ENCODE results near the gene HACD2. TPM values are rescaled to one million over a fixed set of nuclear protein-coding genes. Genes with fewer than 3 reads are reported as not detected.

HACD2 gene
- total RNA-seq, 4 donors from 2014 or later, result 24.9 to 51.6 (median 36.0) TPM

DNA sequence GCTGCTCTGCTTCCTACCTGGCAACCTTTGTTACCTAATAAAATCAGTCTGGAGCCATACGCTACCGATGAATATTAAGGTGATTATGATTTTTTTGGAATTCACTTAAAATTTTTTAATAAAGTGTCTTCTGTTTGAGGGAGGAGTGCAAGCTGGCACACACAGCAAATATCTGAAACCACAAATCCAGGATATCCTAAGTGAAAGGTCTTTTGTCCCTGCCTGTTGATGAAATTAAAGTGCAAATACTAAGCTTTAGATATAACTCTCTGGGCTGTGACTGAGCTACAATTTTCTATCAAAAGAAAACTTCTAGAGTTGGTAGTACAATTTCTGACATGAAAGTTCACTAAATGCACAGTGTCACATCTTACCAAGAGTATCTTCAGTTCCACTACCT, 23.7 kb downstream of the HACD2 start:
- no peak overlapping the region for H3K27ac ChIP-seq

DNA sequence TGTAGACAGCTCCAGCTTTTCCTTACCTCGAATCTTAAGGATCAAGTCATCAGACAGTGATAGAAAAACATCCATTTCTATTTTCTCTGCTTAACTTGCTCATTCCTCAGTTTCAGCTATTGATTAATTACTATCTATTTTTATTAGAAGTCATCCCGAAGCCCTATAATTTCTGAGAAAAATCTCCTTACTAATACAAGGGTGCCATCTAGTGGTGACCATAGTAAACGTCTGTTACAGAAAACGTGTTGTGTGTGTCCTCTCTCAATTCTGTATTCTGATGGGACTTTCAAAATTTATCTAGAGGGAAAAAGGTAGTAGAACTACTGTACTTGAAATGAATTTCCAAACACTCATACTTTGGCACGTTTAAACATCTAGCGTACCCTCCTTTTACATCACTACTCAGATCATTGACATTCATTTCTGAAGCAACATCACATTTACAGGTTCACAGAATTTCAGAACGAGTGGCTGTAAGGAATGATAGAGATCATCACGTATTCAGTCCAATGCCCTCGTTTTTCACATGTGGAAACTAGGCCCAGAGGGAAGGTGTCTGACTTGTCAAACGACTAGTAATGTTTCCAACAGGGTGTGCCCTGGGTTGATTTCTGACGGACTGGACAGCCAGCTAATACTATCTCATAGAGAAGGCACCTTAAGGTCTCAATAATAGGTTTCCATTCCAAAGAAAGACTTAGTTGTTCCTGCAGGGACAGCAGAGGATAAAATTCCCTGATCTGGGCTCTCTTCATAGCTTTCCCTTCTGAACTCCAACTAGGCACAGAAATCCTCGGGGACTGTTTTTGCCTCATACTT, 25.6 kb downstream of the HACD2 start:
- no peak overlapping the region for H3K27ac ChIP-seq
- 36 to 41% methylated on average over 12 of the region's 12 CpGs for WGBS, 2 donors
- H3K4me3 ChIP-seq, result no peak overlapping the region
- TF ChIP-seq, protein P1, sequence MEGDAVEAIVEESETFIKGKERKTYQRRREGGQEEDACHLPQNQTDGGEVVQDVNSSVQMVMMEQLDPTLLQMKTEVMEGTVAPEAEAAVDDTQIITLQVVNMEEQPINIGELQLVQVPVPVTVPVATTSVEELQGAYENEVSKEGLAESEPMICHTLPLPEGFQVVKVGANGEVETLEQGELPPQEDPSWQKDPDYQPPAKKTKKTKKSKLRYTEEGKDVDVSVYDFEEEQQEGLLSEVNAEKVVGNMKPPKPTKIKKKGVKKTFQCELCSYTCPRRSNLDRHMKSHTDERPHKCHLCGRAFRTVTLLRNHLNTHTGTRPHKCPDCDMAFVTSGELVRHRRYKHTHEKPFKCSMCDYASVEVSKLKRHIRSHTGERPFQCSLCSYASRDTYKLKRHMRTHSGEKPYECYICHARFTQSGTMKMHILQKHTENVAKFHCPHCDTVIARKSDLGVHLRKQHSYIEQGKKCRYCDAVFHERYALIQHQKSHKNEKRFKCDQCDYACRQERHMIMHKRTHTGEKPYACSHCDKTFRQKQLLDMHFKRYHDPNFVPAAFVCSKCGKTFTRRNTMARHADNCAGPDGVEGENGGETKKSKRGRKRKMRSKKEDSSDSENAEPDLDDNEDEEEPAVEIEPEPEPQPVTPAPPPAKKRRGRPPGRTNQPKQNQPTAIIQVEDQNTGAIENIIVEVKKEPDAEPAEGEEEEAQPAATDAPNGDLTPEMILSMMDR (IDR thresholded peaks at IDR 0.05), result peak; percentile 64 to 79 (median 72)
- TF ChIP-seq EP300 (IDR thresholded peaks at IDR 0.05) (no peak), POLR2A (IDR thresholded peaks at IDR 0.05) (no peak)
- H3K27me3 ChIP-seq, result no peaks in the 10 kb centered on the region
- DNase-seq (ENCODE audit: low spot score in 2 of 2), result peak in 1 of 2 donors; percentile 66
- H3K9me3 ChIP-seq, result peaks cover 0 to 11% (median 0%) of the 10 kb centered on the region in 4 donors
- peaks cover 0 to 24% (median 0%) of the 10 kb centered on the region in 3 donors for H3K36me3 ChIP-seq
- H3K4me1 ChIP-seq, result peaks cover 0 to 3% (median 0%) of the 10 kb centered on the region in 4 donors

More for the DNA sequence above, 23.7 kb downstream of the HACD2 start:
- H3K4me3 ChIP-seq, result no peak overlapping the region
- TF ChIP-seq EP300 (IDR thresholded peaks at IDR 0.05) (no peak), POLR2A (IDR thresholded peaks at IDR 0.05) (no peak)
- TF ChIP-seq, protein P1 (IDR thresholded peaks at IDR 0.05), result no peak
- H3K4me1 ChIP-seq, result peaks cover 0 to 3% (median 0%) of the 10 kb centered on the region in 4 donors
- DNase-seq (ENCODE audit: low spot score in 2 of 2), result no peak
- 89 to 94% methylated on average over 2 of the region's 2 CpGs for WGBS, 2 donors
- H3K36me3 ChIP-seq, result peaks cover 0 to 24% (median 0%) of the 10 kb centered on the region in 3 donors
- no peaks in the 10 kb centered on the region for H3K27me3 ChIP-seq
- no peaks in the 10 kb centered on the region for H3K9me3 ChIP-seq

DNA sequence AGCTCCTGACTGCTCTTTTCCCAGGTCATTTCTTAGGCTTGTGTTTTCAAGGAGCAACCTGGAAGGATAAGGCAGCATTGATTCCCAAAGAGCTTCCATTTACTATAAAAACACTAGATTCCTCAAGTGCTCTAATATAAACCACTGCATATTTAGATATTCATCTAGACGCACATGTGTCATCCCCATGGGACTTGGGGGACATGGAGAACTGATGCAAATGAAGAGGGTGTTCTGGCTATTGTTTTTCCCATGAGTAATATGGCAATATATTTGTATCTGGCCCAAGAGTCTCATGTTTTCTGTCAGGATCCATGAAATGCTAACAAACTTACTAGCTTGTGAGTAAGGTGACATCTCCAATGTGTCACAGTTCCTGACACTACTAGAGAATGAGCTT, 31.3 kb downstream of the HACD2 start:
- no peak overlapping the region for H3K27ac ChIP-seq
- no peaks in the 10 kb centered on the region for H3K4me1 ChIP-seq
- no peaks in the 10 kb centered on the region for H3K27me3 ChIP-seq
- peaks cover 0 to 46% (median 0%) of the 10 kb centered on the region in 3 donors for H3K36me3 ChIP-seq
- WGBS, 2 donors, result 73 to 77% methylated on average over 1 of the region's 1 CpG
- TF ChIP-seq POLR2A (IDR thresholded peaks at IDR 0.05) (no peak), EP300 (IDR thresholded peaks at IDR 0.05) (no peak)
- TF ChIP-seq, protein P1 (IDR thresholded peaks at IDR 0.05), result no peak
- H3K9me3 ChIP-seq, result peaks cover 0 to 28% (median 4%) of the 10 kb centered on the region in 4 donors
- no peak overlapping the region for H3K4me3 ChIP-seq
- DNase-seq (ENCODE audit: low spot score in 2 of 2), result no peak

DNA sequence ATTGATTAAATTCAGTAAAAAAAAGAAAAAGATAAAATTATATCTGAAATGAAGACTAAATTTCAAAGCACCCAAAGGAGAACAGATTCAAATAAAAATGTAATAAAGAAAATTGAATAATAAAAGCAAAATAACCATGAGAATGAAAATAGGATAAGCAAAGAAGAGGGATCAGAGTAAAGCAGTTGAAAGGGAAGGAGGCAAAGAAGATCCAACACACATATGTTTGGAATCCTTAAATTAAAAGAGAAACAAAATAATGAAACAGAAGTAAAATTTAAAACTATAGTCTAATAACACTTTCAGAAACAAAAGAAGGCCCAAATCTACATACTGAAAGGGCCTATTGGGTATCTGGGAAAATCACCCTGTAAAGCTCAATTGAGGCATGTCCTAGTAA, 32.1 kb downstream of the HACD2 start:
- H3K27me3 ChIP-seq, result no peaks in the 10 kb centered on the region
- no peak for DNase-seq (ENCODE audit: low spot score in 2 of 2)
- H3K36me3 ChIP-seq, result peaks cover 0 to 51% (median 0%) of the 10 kb centered on the region in 3 donors
- H3K27ac ChIP-seq, result no peak overlapping the region
- peaks cover 0 to 3% (median 0%) of the 10 kb centered on the region in 4 donors for H3K4me1 ChIP-seq
- peaks cover 0 to 28% (median 4%) of the 10 kb centered on the region in 4 donors for H3K9me3 ChIP-seq
- H3K4me3 ChIP-seq, result no peak overlapping the region
- no peak for TF ChIP-seq POLR2A (IDR thresholded peaks at IDR 0.05)
- TF ChIP-seq, protein P1 (IDR thresholded peaks at IDR 0.05), result no peak
- TF ChIP-seq EP300 (IDR thresholded peaks at IDR 0.05), result no peak

DNA sequence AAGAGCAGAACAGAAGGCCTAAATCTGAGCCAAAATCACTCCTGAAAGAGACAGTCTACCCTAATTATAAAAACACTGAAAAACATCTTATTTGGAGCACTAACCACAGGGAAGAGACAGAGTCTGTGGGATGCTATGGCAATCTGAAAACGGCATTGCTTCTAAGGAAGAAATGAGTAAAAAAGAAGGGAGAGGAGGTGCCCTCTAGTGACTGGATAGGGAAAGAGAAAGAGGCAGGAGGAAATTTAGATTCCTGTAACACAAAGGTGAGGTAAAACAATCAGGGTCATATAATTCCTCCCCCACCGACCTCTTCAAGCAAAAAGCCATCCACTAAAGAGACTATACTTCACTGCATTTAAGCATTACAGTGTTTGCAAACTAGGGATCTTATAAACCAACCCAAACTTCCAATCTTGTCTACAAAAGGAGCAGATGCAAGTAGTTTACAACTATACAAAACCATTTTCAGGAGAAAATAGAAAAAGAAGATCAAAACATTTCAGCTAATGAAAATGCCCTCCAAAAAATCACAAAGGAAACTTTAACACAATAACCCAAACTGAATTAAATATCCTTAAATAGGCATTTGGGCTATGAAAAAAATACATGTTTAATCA, 32.6 kb downstream of the HACD2 start:
- 15 to 25% methylated on average over 2 of the region's 2 CpGs for WGBS, 2 donors
- no peak for DNase-seq (ENCODE audit: low spot score in 2 of 2)
- Histone ChIP-seq H3K4me1 (peaks cover 0 to 3% (median 0%) of the 10 kb centered on the region in 4 donors), H3K27me3 (no peaks in the 10 kb centered on the region), H3K9me3 (peaks cover 0 to 28% (median 4%) of the 10 kb centered on the region in 4 donors), H3K36me3 (peaks cover 0 to 51% (median 0%) of the 10 kb centered on the region in 3 donors), H3K4me3 (no peak overlapping the region), H3K27ac (no peak overlapping the region)
- TF ChIP-seq, protein P1 (IDR thresholded peaks at IDR 0.05), result peak in 2 of 5 experiments; percentile 10 to 13
- TF ChIP-seq EP300 (IDR thresholded peaks at IDR 0.05), result no peak

Data from tibial nerve (tissue), 4 donors.